ENCODE results near the gene BCHE. TPM values are rescaled to one million over a fixed set of nuclear protein-coding genes. Genes with fewer than 3 reads are reported as not detected.

BCHE gene
- polyA plus RNA-seq, 1 experiment = 3.1 TPM

DNA sequence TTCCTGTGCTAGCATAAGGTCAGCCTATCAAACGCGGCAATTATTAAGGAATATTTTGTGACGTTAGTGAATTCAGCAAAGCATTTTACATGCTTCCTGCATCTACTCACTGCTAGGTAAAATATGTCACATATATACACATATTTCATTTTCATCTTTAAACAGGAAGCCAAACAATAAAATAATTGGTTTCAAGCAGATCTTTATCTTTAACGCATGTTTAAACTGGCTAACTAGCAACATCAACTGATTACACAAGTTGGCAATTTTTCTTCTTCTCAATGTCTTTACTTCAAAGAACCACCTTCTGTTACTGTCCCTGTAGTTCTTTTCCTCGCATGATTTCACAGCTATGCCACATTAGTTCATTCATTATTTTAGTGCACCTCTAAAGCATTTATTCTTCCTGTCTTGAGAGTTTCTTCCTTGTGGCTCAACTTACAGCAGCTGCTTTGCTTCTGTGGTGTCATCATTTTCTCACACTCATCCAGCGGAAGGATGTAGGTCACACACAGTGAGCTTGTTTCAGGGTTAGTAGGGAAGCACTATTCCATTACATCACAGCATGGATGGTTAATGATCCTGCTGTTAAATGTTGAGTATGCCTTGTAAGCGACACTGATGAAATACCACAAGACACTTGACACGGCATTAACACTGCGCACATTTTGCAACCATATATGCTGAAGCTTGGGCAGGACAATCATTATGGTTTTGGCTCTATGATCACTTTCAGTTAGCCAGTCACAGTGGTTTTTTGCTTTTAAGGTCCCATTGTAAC, 2.3 kb upstream of the BCHE start:
- Histone ChIP-seq H3K9me3 (ENCODE audit: control insufficient read depth, insufficient read depth, low read length) (no peaks in the 10 kb centered on the region), H3K27me3 (ENCODE audit: control insufficient read depth, insufficient read depth, low read length) (no peaks in the 10 kb centered on the region), H3K27ac (ENCODE audit: low read depth, low read length) (no peak overlapping the region), H3K4me3 (ENCODE audit: low read depth, low read length) (no peak overlapping the region)
- ChIA-PET CTCF (no interaction called here), POLR2A (no interaction called here)
- no peak for TF ChIP-seq CTCF (IDR thresholded peaks at IDR 0.05; ENCODE audit: low read depth, low read length)
- no peak for DNase-seq (ENCODE audit: low read depth, low spot score)

GRCh38 chr3:165837801-165838200, 578 bp upstream of the BCHE start:
- DNase-seq (ENCODE audit: low read depth, low spot score) = no peak
- H3K27me3 ChIP-seq (ENCODE audit: control insufficient read depth, insufficient read depth, low read length) = no peaks in the 10 kb centered on the region
- no peak overlapping the region for H3K27ac ChIP-seq (ENCODE audit: low read depth, low read length)
- no peak overlapping the region for H3K4me3 ChIP-seq (ENCODE audit: low read depth, low read length)
- TF ChIP-seq CTCF (IDR thresholded peaks at IDR 0.05; ENCODE audit: low read depth, low read length) = no peak
- POLR2A ChIA-PET = interaction anchor here (0.7 kb wide), 1 partner anchor 8 kb away, joined by 3 read pairs; no protein-coding TSS in a partner anchor
- CTCF ChIA-PET = interaction anchor here (1.9 kb wide), 1 partner anchor 17 kb away, joined by 9 read pairs; no protein-coding TSS in a partner anchor
- no peaks in the 10 kb centered on the region for H3K9me3 ChIP-seq (ENCODE audit: control insufficient read depth, insufficient read depth, low read length)

DNA sequence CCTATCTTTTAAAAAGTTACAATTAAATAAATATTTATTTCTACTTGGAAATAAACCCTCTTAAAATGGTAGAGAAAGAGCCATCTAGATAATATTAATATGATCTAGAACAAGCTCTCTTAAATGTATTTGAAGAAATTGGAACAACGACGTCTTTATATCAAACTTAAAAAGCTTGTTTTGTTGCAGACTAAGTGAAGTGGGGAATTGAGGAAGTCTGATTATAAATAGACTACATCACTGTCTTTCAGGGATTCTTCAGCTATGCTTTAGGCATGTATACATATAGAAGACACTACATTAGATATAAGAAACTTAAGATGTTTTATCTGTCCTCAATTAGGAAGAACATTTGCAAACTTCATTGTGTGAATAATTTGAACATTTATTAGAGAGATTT, 1.8 kb downstream of the BCHE start:
- H3K27me3 ChIP-seq (ENCODE audit: control insufficient read depth, insufficient read depth, low read length) = no peaks in the 10 kb centered on the region
- H3K27ac ChIP-seq (ENCODE audit: low read depth, low read length) = no peak overlapping the region
- ChIA-PET POLR2A (no interaction called here), CTCF (interaction anchor here (2.0 kb wide), 1 partner anchor 19 kb away, joined by 20 read pairs; no protein-coding TSS in a partner anchor)
- no peaks in the 10 kb centered on the region for H3K9me3 ChIP-seq (ENCODE audit: control insufficient read depth, insufficient read depth, low read length)
- no peak for TF ChIP-seq CTCF (IDR thresholded peaks at IDR 0.05; ENCODE audit: low read depth, low read length)
- no peak overlapping the region for H3K4me3 ChIP-seq (ENCODE audit: low read depth, low read length)
- no peak for DNase-seq (ENCODE audit: low read depth, low spot score)

DNA sequence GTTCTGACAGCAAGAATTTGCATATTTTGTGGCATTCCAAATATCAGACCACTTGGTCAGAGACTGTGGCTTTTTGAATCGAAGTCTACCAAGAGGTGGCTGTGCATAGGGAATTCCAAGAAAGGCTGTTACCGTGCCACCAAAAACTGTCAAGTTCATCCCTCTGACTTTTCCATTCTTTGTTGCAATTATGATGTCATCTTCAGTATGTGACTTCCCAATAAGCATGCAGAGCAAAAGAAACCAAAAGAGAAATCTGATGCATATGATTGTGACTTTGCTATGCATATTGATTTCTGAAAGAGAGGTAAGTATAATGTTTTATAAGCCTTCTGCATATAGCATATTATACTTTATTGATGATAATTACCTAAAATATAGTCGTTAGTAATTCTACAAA, 6.5 kb downstream of the BCHE start:
- Histone ChIP-seq H3K4me3 (ENCODE audit: low read depth, low read length) (no peak overlapping the region), H3K9me3 (ENCODE audit: control insufficient read depth, insufficient read depth, low read length) (no peaks in the 10 kb centered on the region), H3K27me3 (ENCODE audit: control insufficient read depth, insufficient read depth, low read length) (no peaks in the 10 kb centered on the region), H3K27ac (ENCODE audit: low read depth, low read length) (no peak overlapping the region)
- no peak for TF ChIP-seq CTCF (IDR thresholded peaks at IDR 0.05; ENCODE audit: low read depth, low read length)
- ChIA-PET CTCF (no interaction called here), POLR2A (no interaction called here)
- DNase-seq (ENCODE audit: low read depth, low spot score) = no peak

GRCh38 chr3:165827883-165828282, 9.3 kb downstream of the BCHE start:
- no peak for DNase-seq (ENCODE audit: low read depth, low spot score)
- H3K4me3 ChIP-seq (ENCODE audit: low read depth, low read length) = no peak overlapping the region
- ChIA-PET CTCF (interaction anchor here (0.8 to 1.0 kb wide), 2 partner anchors 27 to 203 kb away, joined by 3 read pairs; no protein-coding TSS in a partner anchor), POLR2A (no interaction called here)
- H3K27me3 ChIP-seq (ENCODE audit: control insufficient read depth, insufficient read depth, low read length) = no peaks in the 10 kb centered on the region
- H3K27ac ChIP-seq (ENCODE audit: low read depth, low read length) = no peak overlapping the region
- H3K9me3 ChIP-seq (ENCODE audit: control insufficient read depth, insufficient read depth, low read length) = no peaks in the 10 kb centered on the region
- no peak for TF ChIP-seq CTCF (IDR thresholded peaks at IDR 0.05; ENCODE audit: low read depth, low read length)

All from AG04450 (cell line).